Iris pigment epithelial cell (primary cell): Measurements from ENCODE around the gene LLPH.
A peak's percentile ranks its signal among the peaks of the same experiment; 100 is the strongest.

Experiments
- DNase-seq: peaks from one replicate; pipeline ENCODE4 v3.0.0-alpha.2; 2011; ENCODE audit warnings: low read depth

The LLPH gene

GRCh38 chr12:66090157-66090556 is 40.4 kb downstream of the LLPH start:
- DNase-seq: no peak

GRCh38 chr12:66087365-66087943 is 43.1 kb downstream of the LLPH start:
- peak; percentile 75 for DNase-seq

- DNase-seq: no peak
These were observed 44.6 kb downstream of the LLPH start for GRCh38 chr12:66085998-66086397.

- no peak for DNase-seq
These were observed 45.3 kb downstream of the LLPH start for GRCh38 chr12:66085213-66085612.

- no peak for DNase-seq
These were observed 46.8 kb downstream of the LLPH start for GRCh38 chr12:66083766-66084165.

- no peak for DNase-seq
These were observed 47.8 kb downstream of the LLPH start for GRCh38 chr12:66082744-66083143.

- DNase-seq: no peak
These were observed 49.8 kb downstream of the LLPH start for GRCh38 chr12:66080791-66081190.

- no peak for DNase-seq
These were observed 53.0 kb downstream of the LLPH start for GRCh38 chr12:66077542-66077941.

- peak; percentile 86 for DNase-seq
These were observed 56.0 kb downstream of the LLPH start for GRCh38 chr12:66074561-66074960.

GRCh38 chr12:66072566-66072965 is 58.0 kb downstream of the LLPH start:
- no peak for DNase-seq

- no peak for DNase-seq
These were observed 58.4 kb downstream of the LLPH start for GRCh38 chr12:66072135-66072534.

GRCh38 chr12:66071549-66071948 is 59.0 kb downstream of the LLPH start:
- no peak for DNase-seq

GRCh38 chr12:66070378-66071120 is 60.0 kb downstream of the LLPH start:
- DNase-seq: no peak

GRCh38 chr12:66066929-66067523 is 63.5 kb downstream of the LLPH start:
- DNase-seq: no peak
